Breast epithelium (tissue), 4 donors: ENCODE results near the gene DUOXA2. TPM values are rescaled to one million over a fixed set of nuclear protein-coding genes. Genes with fewer than 3 reads are reported as not detected.

Experiments
- DNase-seq, 2 donors: peaks; one replicate each; pipeline ENCODE4 v3.0.0-alpha.2; 2019; ENCODE audit warnings: low spot score in 2 of 2
- H3K27ac ChIP-seq, 2 donors: fragments of 200-600 bp; sonication (generic) in 1 of 2; one replicate each; pipeline ENCODE4 v1.5.1; 2016 to 2019; ENCODE audit warnings: mild to moderate bottlenecking in 1 of 2
- H3K27me3 ChIP-seq, 2 donors: fragments of 200-600 bp; sonication (generic) in 1 of 2; one replicate each; pipeline versions ENCODE4 v1.5.1 to v1.6.0; 2017 to 2019; ENCODE audit warnings: control low read depth in 1 of 2, mild to moderate bottlenecking in 1 of 2
- H3K36me3 ChIP-seq: fragments of 200-600 bp; one replicate; pipeline ENCODE4 v1.5.1; 2019
- H3K4me1 ChIP-seq, 2 donors: fragments of 200-600 bp; sonication (generic); one replicate each; pipeline ENCODE4 v1.5.1; 2016 to 2019; ENCODE audit warnings: control low read depth in 1 of 2
- H3K4me3 ChIP-seq, 3 donors: fragments of 200-600 bp; sonication (generic); 1 replicate in 2 of 3; 2 replicates in 1 of 3; pipeline ENCODE4 v1.5.1; 2016 to 2019; ENCODE audit warnings: mild to moderate bottlenecking in 3 of 3, moderate library complexity in 2 of 3
- H3K9me3 ChIP-seq, 2 donors: fragments of 200-600 bp; sonication (generic) in 1 of 2; one replicate each; pipeline ENCODE4 v1.5.1; 2016 to 2019; ENCODE audit warnings: control low read depth in 1 of 2
- POLR2A ChIP-seq: fragments of 450-650 bp; IDR thresholded peaks from one replicate; pipeline ENCODE4 v1.6.1; 2016; ENCODE audit warnings: antibody characterized with exemption, mild to moderate bottlenecking, moderate library complexity
- POLR2AphosphoS5 ChIP-seq, 3 donors: sonication (generic); formaldehyde crosslinking; IDR thresholded peaks; one replicate each; pipeline ENCODE4 v1.6.1; 2017; ENCODE audit warnings: antibody characterized with exemption in 3 of 3
- intact Hi-C: fragments of 100-400 bp; cut with DNase I; formaldehyde crosslinking; loops from one replicate; pipeline ENCODE4 v1.15.1; 2023; ENCODE audit warnings: low total_unique reads
- total RNA-seq, 3 donors: library from RNA; depleted of rRNA; stranded (reverse); fragments of >200 nt; gene quantifications; one replicate each; pipeline ENCODE4 v1.1.0, GENCODE V29; 2016
- TF ChIP-seq, protein P1 (sequence below), 3 donors: fragments of 450-650 bp; IDR thresholded peaks; one replicate each; pipeline ENCODE4 v1.5.1; 2016 to 2017; ENCODE audit warnings: antibody characterized with exemption in 3 of 3, mild to moderate bottlenecking in 3 of 3, moderate library complexity in 3 of 3

Gene DUOXA2
- total RNA-seq, 3 donors from 2014 or later: 0.33 TPM; not detected in 2

- no peak for DNase-seq
- Histone ChIP-seq H3K36me3 (no peaks in the 10 kb centered on the region), H3K4me3 (peak overlapping the region; percentile 55 to 92 (median 77)), H3K27me3 (no peaks in the 10 kb centered on the region), H3K9me3 (no peaks in the 10 kb centered on the region), H3K4me1 (no peaks in the 10 kb centered on the region), H3K27ac (peak overlapping the region; percentile 97 to 99)
- TF ChIP-seq, protein P1, sequence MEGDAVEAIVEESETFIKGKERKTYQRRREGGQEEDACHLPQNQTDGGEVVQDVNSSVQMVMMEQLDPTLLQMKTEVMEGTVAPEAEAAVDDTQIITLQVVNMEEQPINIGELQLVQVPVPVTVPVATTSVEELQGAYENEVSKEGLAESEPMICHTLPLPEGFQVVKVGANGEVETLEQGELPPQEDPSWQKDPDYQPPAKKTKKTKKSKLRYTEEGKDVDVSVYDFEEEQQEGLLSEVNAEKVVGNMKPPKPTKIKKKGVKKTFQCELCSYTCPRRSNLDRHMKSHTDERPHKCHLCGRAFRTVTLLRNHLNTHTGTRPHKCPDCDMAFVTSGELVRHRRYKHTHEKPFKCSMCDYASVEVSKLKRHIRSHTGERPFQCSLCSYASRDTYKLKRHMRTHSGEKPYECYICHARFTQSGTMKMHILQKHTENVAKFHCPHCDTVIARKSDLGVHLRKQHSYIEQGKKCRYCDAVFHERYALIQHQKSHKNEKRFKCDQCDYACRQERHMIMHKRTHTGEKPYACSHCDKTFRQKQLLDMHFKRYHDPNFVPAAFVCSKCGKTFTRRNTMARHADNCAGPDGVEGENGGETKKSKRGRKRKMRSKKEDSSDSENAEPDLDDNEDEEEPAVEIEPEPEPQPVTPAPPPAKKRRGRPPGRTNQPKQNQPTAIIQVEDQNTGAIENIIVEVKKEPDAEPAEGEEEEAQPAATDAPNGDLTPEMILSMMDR (IDR thresholded peaks at IDR 0.05): no peak
- TF ChIP-seq POLR2A (no peak), POLR2AphosphoS5 (IDR thresholded peaks at IDR 0.05) (no peak)
- intact Hi-C loops: no loop called here
Measured at GRCh38 chr15:45167631-45168205, 53.6 kb downstream of the DUOXA2 start.

Other genes starting within 250 kb of the DUOXA2 start
- gene TERB2, start 157.6 kb upstream of the DUOXA2 start, total RNA-seq: not detected
- 10 to 100 TPM in 2 of 3 donors, 1 to 10 TPM in 1; 3.7 to 31.8 (median 12.9) TPM for gene SORD, start 91.1 kb upstream of the DUOXA2 start, total RNA-seq
- under 1 TPM; 0.15 to 0.98 (median 0.16) TPM for gene DUOX2, start 154 bp upstream of the DUOXA2 start, total RNA-seq
- gene DUOXA1, start 15.6 kb downstream of the DUOXA2 start, total RNA-seq: 1 to 10 TPM in 2 of 3 donors, under 1 TPM in 1; 0.80 to 3.3 (median 1.0) TPM
- gene DUOX1, start 15.7 kb downstream of the DUOXA2 start, total RNA-seq: 1 to 10 TPM in 2 of 3 donors, under 1 TPM in 1; 0.80 to 7.2 (median 1.6) TPM
- gene SHF, start 73.6 kb downstream of the DUOXA2 start, total RNA-seq: 1 to 10 TPM; 5.0 to 9.7 (median 9.5) TPM
- gene SLC28A2, start 137.9 kb downstream of the DUOXA2 start, total RNA-seq: not detected